Natural killer cell (primary cell): ENCODE measurements around the gene CCL18. TPM values are rescaled to one million over a fixed set of nuclear protein-coding genes. Genes with fewer than 3 reads are reported as not detected.

Source experiments
- ATAC-seq, 3 donors: fragments of 150-1000 bp in 2 of 3; fragments of 200-7000 bp in 1 of 3; cut with Tn5 transposase; 1 replicate in 1 of 3; 2 replicates in 2 of 3; pipeline ENCODE4 v1.10.0; 2021; ENCODE audit warnings: mild to moderate bottlenecking in 2 of 3, moderate library complexity in 2 of 3
- DNase-seq, 2 donors: peaks; one replicate each; pipeline versions ENCODE4 v3.0.0 to v3.0.0-alpha.2; 2013 to 2021; ENCODE audit warnings: mixed read lengths in 1 of 2
- H3K27ac ChIP-seq: one replicate; pipeline ENCODE4 v1.5.1; 2013; ENCODE audit warnings: mild to moderate bottlenecking, low read length
- H3K27me3 ChIP-seq: one replicate; pipeline ENCODE4 v1.6.1; 2013; ENCODE audit warnings: low read length; ENCODE audit not compliant: control insufficient read depth, insufficient read depth
- H3K36me3 ChIP-seq: one replicate; pipeline ENCODE4 v1.6.1; 2013; ENCODE audit warnings: low read length; ENCODE audit not compliant: control insufficient read depth, insufficient read depth
- H3K4me1 ChIP-seq: one replicate; pipeline ENCODE4 v1.6.1; 2013; ENCODE audit warnings: low read length; ENCODE audit not compliant: control insufficient read depth, insufficient read depth
- H3K4me3 ChIP-seq: one replicate; pipeline ENCODE4 v1.5.1; 2013; ENCODE audit warnings: low read length
- H3K9me3 ChIP-seq: one replicate; pipeline ENCODE4 v1.6.1; 2013; ENCODE audit warnings: low read length; ENCODE audit not compliant: control insufficient read depth, insufficient read depth
- H3K27ac Mint-ChIP-seq, 2 donors: one replicate each; pipeline ENCODE4 v1.8.0; 2022; ENCODE audit warnings: mild to moderate bottlenecking in 2 of 2, mixed read lengths in 2 of 2, moderate library complexity in 1 of 2
- H3K27me3 Mint-ChIP-seq, 2 donors: one replicate each; pipeline ENCODE4 v1.8.0; 2022; ENCODE audit warnings: low read depth in 2 of 2, mixed read lengths in 2 of 2
- H3K36me3 Mint-ChIP-seq: one replicate; pipeline ENCODE4 v1.8.0; 2022; ENCODE audit warnings: mixed read lengths
- H3K4me1 Mint-ChIP-seq, 2 donors: one replicate each; pipeline ENCODE4 v1.8.0; 2022; ENCODE audit warnings: mixed read lengths in 2 of 2
- H3K4me3 Mint-ChIP-seq: one replicate; pipeline ENCODE4 v1.8.0; 2022; ENCODE audit warnings: mild to moderate bottlenecking, moderate library complexity, mixed read lengths
- H3K9me3 Mint-ChIP-seq, 2 donors: one replicate each; pipeline ENCODE4 v1.8.0; 2022; ENCODE audit warnings: mixed read lengths in 2 of 2
- WGBS: methylation state at CpG from one replicate; pipeline ENCODE4 v1.1.7; 2013; ENCODE audit warnings: missing lambda C conversion rate; ENCODE audit not compliant: insufficient coverage; 5-methylcytosine and 5-hydroxymethylcytosine counted together
- intact Hi-C: fragments of 100-400 bp; cut with micrococcal nuclease; formaldehyde crosslinking; loops from one replicate; pipeline ENCODE4 v1.14.2; 2022
- total RNA-seq, 4 donors: library from RNA; stranded (reverse); fragments of 120-200 nt in 1 of 4; gene quantifications; one replicate each; pipeline versions ENCODE4 v1.2.3 to v1.2.4, GENCODE V29; 2013 to 2022
- TF ChIP-seq, protein P1 (sequence below): fragments of 200-600 bp; IDR thresholded peaks from one replicate; pipeline ENCODE4 v1.8.0; 2022; ENCODE audit warnings: antibody characterized with exemption

Gene CCL18
- total RNA-seq, 3 donors from 2014 or later (not counting 1 experiment from before 2014, with no cell fraction given) = 0.54 to 0.55 TPM; not detected in 1

DNA sequence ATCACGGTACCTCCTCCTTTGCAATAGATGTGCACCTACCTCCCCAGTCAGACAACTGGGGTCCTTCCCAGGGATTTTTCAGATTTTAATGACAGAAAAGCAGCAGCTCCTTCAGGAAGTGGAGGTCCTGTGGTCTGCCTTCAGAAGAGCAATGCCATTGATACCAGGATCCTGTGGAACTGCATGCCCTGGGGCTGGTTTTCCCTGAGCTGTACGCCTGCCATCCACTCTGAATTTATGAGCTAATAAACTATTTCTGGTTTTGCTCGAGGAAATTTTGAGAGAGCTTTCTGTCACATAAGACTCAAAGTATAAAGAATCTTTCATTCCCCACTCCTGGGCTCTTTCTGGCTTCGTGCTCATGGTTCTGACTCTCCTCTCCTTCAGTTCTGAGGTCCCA lies 36.3 kb upstream of the CCL18 start:
- H3K4me3 Mint-ChIP-seq = no peak overlapping the region
- H3K36me3 Mint-ChIP-seq = no peaks in the 10 kb centered on the region
- no peak overlapping the region for H3K27ac Mint-ChIP-seq
- H3K4me3 ChIP-seq = no peak overlapping the region
- ATAC-seq (no peak), DNase-seq (no peak)
- H3K4me1 ChIP-seq = no peaks in the 10 kb centered on the region
- H3K27me3 Mint-ChIP-seq = no peaks in the 10 kb centered on the region
- H3K9me3 ChIP-seq = peaks cover 8% of the 10 kb centered on the region
- H3K4me1 Mint-ChIP-seq = peaks cover 0 to 8% of the 10 kb centered on the region in 2 donors
- TF ChIP-seq, protein P1, sequence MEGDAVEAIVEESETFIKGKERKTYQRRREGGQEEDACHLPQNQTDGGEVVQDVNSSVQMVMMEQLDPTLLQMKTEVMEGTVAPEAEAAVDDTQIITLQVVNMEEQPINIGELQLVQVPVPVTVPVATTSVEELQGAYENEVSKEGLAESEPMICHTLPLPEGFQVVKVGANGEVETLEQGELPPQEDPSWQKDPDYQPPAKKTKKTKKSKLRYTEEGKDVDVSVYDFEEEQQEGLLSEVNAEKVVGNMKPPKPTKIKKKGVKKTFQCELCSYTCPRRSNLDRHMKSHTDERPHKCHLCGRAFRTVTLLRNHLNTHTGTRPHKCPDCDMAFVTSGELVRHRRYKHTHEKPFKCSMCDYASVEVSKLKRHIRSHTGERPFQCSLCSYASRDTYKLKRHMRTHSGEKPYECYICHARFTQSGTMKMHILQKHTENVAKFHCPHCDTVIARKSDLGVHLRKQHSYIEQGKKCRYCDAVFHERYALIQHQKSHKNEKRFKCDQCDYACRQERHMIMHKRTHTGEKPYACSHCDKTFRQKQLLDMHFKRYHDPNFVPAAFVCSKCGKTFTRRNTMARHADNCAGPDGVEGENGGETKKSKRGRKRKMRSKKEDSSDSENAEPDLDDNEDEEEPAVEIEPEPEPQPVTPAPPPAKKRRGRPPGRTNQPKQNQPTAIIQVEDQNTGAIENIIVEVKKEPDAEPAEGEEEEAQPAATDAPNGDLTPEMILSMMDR = no peak
- intact Hi-C loops = no loop called here
- H3K27ac ChIP-seq = no peak overlapping the region
- H3K27me3 ChIP-seq = no peaks in the 10 kb centered on the region
- H3K36me3 ChIP-seq = no peaks in the 10 kb centered on the region
- WGBS = 82% methylated on average over 4 of the region's 4 CpGs
- no peaks in the 10 kb centered on the region for H3K9me3 Mint-ChIP-seq

DNA sequence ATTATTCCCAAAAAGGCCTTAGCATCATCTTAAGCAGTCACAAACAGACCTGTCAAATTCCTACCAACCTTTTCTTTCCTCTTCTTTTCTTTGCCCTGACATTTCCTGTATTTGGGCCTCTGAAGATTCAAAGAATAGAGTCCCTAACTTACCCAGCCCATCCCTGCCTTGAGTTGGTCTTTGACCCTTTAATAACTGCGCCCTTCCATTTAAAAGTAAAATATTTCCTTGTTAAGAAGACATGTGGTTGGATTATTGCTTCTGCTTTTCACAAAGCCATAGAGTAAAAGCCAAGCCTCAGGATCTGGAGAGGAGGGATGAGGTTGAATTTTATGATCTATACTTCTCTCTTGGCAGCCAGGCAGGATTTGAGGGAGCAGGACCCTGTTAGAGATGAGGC lies 33.1 kb upstream of the CCL18 start:
- Histone ChIP-seq H3K4me1 (no peaks in the 10 kb centered on the region), H3K27me3 (no peaks in the 10 kb centered on the region), H3K9me3 (no peaks in the 10 kb centered on the region), H3K36me3 (no peaks in the 10 kb centered on the region), H3K4me3 (no peak overlapping the region), H3K27ac (no peak overlapping the region)
- TF ChIP-seq, protein P1 = no peak
- intact Hi-C loops = no loop called here
- no peak overlapping the region for H3K27ac Mint-ChIP-seq
- no CpG with 5 or more reads among the region's 1 CpG for WGBS
- no peaks in the 10 kb centered on the region for H3K9me3 Mint-ChIP-seq
- ATAC-seq (no peak), DNase-seq (no peak)
- no peak overlapping the region for H3K4me3 Mint-ChIP-seq
- no peaks in the 10 kb centered on the region for H3K27me3 Mint-ChIP-seq
- peaks cover 9 to 16% of the 10 kb centered on the region in 2 donors for H3K4me1 Mint-ChIP-seq
- no peaks in the 10 kb centered on the region for H3K36me3 Mint-ChIP-seq

DNA sequence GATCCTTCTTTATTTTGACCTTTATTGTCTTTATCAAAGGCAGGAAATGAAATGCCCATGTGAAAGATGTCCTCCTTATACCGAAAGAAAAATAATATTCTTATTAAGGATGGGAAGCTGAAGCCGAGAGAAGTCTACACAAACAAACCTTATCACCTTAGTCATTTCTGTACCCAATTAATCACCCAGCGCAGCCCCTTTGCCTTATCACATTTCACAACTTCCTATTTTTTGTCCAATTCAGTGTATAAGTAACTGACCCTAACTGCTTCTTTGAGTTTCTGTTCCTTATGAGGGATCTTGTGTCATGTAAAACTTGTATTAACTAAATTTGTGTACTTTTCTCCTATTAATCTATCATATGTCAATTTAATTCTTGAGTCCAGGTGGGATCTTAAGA lies 29.9 kb upstream of the CCL18 start:
- H3K9me3 ChIP-seq = no peaks in the 10 kb centered on the region
- WGBS = 25% methylated on average over 2 of the region's 3 CpGs
- no peak for ATAC-seq
- DNase-seq = no peak
- Mint-ChIP-seq H3K4me1 (peaks cover 9% of the 10 kb centered on the region in 2 donors), H3K27ac (no peak overlapping the region), H3K9me3 (no peaks in the 10 kb centered on the region), H3K4me3 (no peak overlapping the region), H3K27me3 (no peaks in the 10 kb centered on the region), H3K36me3 (no peaks in the 10 kb centered on the region)
- H3K4me1 ChIP-seq = no peaks in the 10 kb centered on the region
- H3K36me3 ChIP-seq = no peaks in the 10 kb centered on the region
- H3K4me3 ChIP-seq = no peak overlapping the region
- intact Hi-C loops = no loop called here
- H3K27ac ChIP-seq = no peak overlapping the region
- TF ChIP-seq, protein P1 = no peak
- no peaks in the 10 kb centered on the region for H3K27me3 ChIP-seq

DNA sequence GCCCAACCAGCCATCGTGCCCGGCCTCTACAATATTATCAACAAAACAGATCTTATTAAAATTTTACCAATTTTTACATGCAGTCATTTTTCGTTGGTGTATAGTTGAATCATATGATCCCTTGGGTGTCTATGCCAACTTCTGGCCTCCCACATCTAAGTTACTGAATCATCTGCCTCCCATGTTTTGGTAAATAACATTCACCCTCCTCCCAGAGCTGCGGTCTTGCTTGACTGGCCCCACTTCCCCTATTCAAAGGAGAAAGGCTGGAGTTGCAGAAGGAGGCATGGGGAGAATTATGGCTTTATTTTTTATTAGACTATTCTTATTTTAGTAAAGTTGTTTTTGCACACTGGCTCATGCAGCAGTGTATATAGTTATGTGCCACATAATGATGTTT lies 27.8 kb upstream of the CCL18 start:
- TF ChIP-seq, protein P1 = no peak
- H3K36me3 Mint-ChIP-seq = no peaks in the 10 kb centered on the region
- H3K27me3 Mint-ChIP-seq = no peaks in the 10 kb centered on the region
- DNase-seq (no peak), ATAC-seq (no peak)
- intact Hi-C loops = no loop called here
- no peak overlapping the region for H3K27ac Mint-ChIP-seq
- Histone ChIP-seq H3K36me3 (no peaks in the 10 kb centered on the region), H3K4me1 (no peaks in the 10 kb centered on the region), H3K27me3 (no peaks in the 10 kb centered on the region), H3K4me3 (no peak overlapping the region), H3K27ac (no peak overlapping the region), H3K9me3 (no peaks in the 10 kb centered on the region)
- H3K9me3 Mint-ChIP-seq = no peaks in the 10 kb centered on the region
- H3K4me3 Mint-ChIP-seq = no peak overlapping the region
- WGBS = 80% methylated on average over 3 of the region's 4 CpGs
- peaks cover 9% of the 10 kb centered on the region in 2 donors for H3K4me1 Mint-ChIP-seq
